NCI-H2029 treated with DMSO at 0.1 percent for 48 hours (cell line): ENCODE results near the gene KRTAP4-8.
"Not testable (repeated sequence)": the region's sequence is repeated elsewhere in the genome, so short reads cannot be mapped to it uniquely, and the experiment has no call there.

ENCODE experiments used
- DNase-seq: peaks from one replicate; lab custom pipeline; 2025; lab: John Stamatoyannopoulos, UW

KRTAP4-8 gene

GRCh38 chr17:41108728-41109386, 10.9 kb upstream of the KRTAP4-8 start:
- not testable (repeated sequence) for DNase-seq

GRCh38 chr17:41107941-41108450, 10.1 kb upstream of the KRTAP4-8 start:
- no peak for DNase-seq

GRCh38 chr17:41105347-41105746, 7.4 kb upstream of the KRTAP4-8 start, which contains the start of gene KRTAP4-9:
Gene KRTAP4-9 (plus strand): TSS chr17:41105389. CDS start chr17:41105389, 0 bp downstream.
- not testable (repeated sequence) for DNase-seq

- DNase-seq = not testable (repeated sequence)
These were observed 6.6 kb upstream of the KRTAP4-8 start for GRCh38 chr17:41104386-41105038.

- no peak for DNase-seq
These were observed 6.0 kb upstream of the KRTAP4-8 start for GRCh38 chr17:41103896-41104295.

GRCh38 chr17:41101586-41102259, 3.8 kb upstream of the KRTAP4-8 start, which contains the start of gene KRTAP4-16:
Gene KRTAP4-16 (minus strand): TSS chr17:41102209. CDS start chr17:41102209, 0 bp downstream.
- DNase-seq = no peak

GRCh38 chr17:41099682-41100480, 1.9 kb upstream of the KRTAP4-8 start:
- not testable (repeated sequence) for DNase-seq

GRCh38 chr17:41098481-41098880, 539 bp upstream of the KRTAP4-8 start:
- DNase-seq = no peak

GRCh38 chr17:41096055-41096454, 1.9 kb downstream of the KRTAP4-8 start:
- no peak for DNase-seq

- not testable (repeated sequence) for DNase-seq
These were observed 9.1 kb downstream of the KRTAP4-8 start for GRCh38 chr17:41088760-41089352.

GRCh38 chr17:41084100-41084856, 13.7 kb downstream of the KRTAP4-8 start, which contains the start of gene KRTAP4-7:
Gene KRTAP4-7 (plus strand): TSS chr17:41084150. CDS start chr17:41084207, 57 bp downstream.
- DNase-seq = not testable (repeated sequence)

GRCh38 chr17:41083427-41083826, 14.5 kb downstream of the KRTAP4-8 start:
- DNase-seq = not testable (repeated sequence)

- no peak for DNase-seq
These were observed 15.3 kb downstream of the KRTAP4-8 start for GRCh38 chr17:41082626-41083025.

- DNase-seq = no peak
These were observed 21.2 kb downstream of the KRTAP4-8 start for GRCh38 chr17:41076788-41077187.

- DNase-seq = no peak
These were observed 24.3 kb downstream of the KRTAP4-8 start for GRCh38 chr17:41073676-41074075.

GRCh38 chr17:41071606-41072360, 26.2 kb downstream of the KRTAP4-8 start:
- no peak for DNase-seq

GRCh38 chr17:41069031-41069430, 28.9 kb downstream of the KRTAP4-8 start:
- DNase-seq = no peak

GRCh38 chr17:41067281-41067680, 30.7 kb downstream of the KRTAP4-8 start:
- no peak for DNase-seq

GRCh38 chr17:41065829-41066624, 31.9 kb downstream of the KRTAP4-8 start, which contains the start of gene KRTAP2-4:
Gene KRTAP2-4 (minus strand): TSS chr17:41065879. CDS start chr17:41065845, 34 bp downstream.
- DNase-seq = no peak
